OCI-M1 (cell line): ENCODE measurements around the gene TRIM26.
"Not testable (repeated sequence)": the region's sequence is repeated elsewhere in the genome, so short reads cannot be mapped to it uniquely, and the experiment has no call there.

ENCODE experiments used
- DNase-seq: peaks from one replicate; lab custom pipeline; 2025; lab: John Stamatoyannopoulos, UW

Gene TRIM26

GRCh38 chr6:30152910-30153610 is 60.1 kb downstream of the TRIM26 start:
- no peak for DNase-seq

- DNase-seq, result peak; percentile 68
These were observed 61.1 kb downstream of the TRIM26 start for GRCh38 chr6:30152016-30152673.

- peak; percentile 90 for DNase-seq
These were observed 61.6 kb downstream of the TRIM26 start for GRCh38 chr6:30151580-30151979.

- no peak for DNase-seq
These were observed 62.4 kb downstream of the TRIM26 start for GRCh38 chr6:30150671-30151395.

GRCh38 chr6:30149858-30150550 is 63.2 kb downstream of the TRIM26 start:
- DNase-seq, result peak; percentile 38

- DNase-seq, result peak; percentile 35
These were observed 64.0 kb downstream of the TRIM26 start for GRCh38 chr6:30149234-30149633.

GRCh38 chr6:30147096-30147495 is 66.1 kb downstream of the TRIM26 start:
- no peak for DNase-seq

- no peak for DNase-seq
These were observed 67.4 kb downstream of the TRIM26 start for GRCh38 chr6:30145818-30146217.

- DNase-seq, result no peak
These were observed 68.4 kb downstream of the TRIM26 start for GRCh38 chr6:30144811-30145210.

GRCh38 chr6:30143780-30144179 is 69.4 kb downstream of the TRIM26 start:
- DNase-seq, result no peak

GRCh38 chr6:30142665-30143064 is 70.5 kb downstream of the TRIM26 start:
- DNase-seq, result no peak

GRCh38 chr6:30140240-30140639 is 73.0 kb downstream of the TRIM26 start:
- not testable (repeated sequence) for DNase-seq

GRCh38 chr6:30136570-30137286 is 76.5 kb downstream of the TRIM26 start:
- peak; percentile 60 for DNase-seq

- no peak for DNase-seq
These were observed 77.4 kb downstream of the TRIM26 start, which contains the start of gene TRIM40 for GRCh38 chr6:30135757-30136156. TSS of gene TRIM40 (plus strand) at chr6:30136140. CDS start at chr6:30137037, 897 bp downstream.

- DNase-seq, result no peak
These were observed 78.1 kb downstream of the TRIM26 start for GRCh38 chr6:30135147-30135546.
